ENCODE data around the gene PACSIN2. TPM values are rescaled to one million over a fixed set of nuclear protein-coding genes. Genes with fewer than 3 reads are reported as not detected.

The PACSIN2 gene
- total RNA-seq, 2 experiments from 2014 or later, result 33.5 to 35.7 TPM

DNA sequence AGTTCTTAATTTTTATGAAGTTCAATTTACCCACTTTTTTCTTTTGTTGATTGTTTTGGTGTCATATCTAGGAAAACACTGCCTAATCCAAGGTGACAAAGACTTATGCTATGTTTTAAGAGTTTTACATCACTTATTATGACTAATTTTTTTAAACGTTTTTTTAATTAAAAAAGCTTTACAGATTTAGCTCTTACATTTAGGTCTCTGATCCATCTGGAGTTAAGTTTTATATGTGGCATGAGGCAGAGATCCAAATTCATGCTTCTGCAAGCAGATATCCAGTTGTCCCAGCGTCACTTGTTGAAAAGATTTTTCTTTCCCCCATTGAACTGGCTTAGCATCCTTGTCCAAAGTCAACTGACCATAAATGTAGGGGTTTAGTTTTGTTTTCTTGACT is 72.6 kb downstream of the PACSIN2 start:
- Mint-ChIP-seq H3K27me3 (no peaks in the 10 kb centered on the region), H3K4me1 (ENCODE audit: low read depth) (peaks cover 46% of the 10 kb centered on the region), H3K9me3 (no peaks in the 10 kb centered on the region), H3K4me3 (no peak overlapping the region), H3K36me3 (ENCODE audit: low read depth) (no peaks in the 10 kb centered on the region), H3K27ac (no peak overlapping the region)
- ATAC-seq, result no peak
- ChIA-PET POLR2A (no interaction called here), CTCF (no interaction called here)
- TF ChIP-seq, protein P1, sequence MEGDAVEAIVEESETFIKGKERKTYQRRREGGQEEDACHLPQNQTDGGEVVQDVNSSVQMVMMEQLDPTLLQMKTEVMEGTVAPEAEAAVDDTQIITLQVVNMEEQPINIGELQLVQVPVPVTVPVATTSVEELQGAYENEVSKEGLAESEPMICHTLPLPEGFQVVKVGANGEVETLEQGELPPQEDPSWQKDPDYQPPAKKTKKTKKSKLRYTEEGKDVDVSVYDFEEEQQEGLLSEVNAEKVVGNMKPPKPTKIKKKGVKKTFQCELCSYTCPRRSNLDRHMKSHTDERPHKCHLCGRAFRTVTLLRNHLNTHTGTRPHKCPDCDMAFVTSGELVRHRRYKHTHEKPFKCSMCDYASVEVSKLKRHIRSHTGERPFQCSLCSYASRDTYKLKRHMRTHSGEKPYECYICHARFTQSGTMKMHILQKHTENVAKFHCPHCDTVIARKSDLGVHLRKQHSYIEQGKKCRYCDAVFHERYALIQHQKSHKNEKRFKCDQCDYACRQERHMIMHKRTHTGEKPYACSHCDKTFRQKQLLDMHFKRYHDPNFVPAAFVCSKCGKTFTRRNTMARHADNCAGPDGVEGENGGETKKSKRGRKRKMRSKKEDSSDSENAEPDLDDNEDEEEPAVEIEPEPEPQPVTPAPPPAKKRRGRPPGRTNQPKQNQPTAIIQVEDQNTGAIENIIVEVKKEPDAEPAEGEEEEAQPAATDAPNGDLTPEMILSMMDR (IDR thresholded peaks at IDR 0.05), result no peak
- intact Hi-C loops (cut with micrococcal nuclease), result no loop called here
- DNase-seq, result no peak

DNA sequence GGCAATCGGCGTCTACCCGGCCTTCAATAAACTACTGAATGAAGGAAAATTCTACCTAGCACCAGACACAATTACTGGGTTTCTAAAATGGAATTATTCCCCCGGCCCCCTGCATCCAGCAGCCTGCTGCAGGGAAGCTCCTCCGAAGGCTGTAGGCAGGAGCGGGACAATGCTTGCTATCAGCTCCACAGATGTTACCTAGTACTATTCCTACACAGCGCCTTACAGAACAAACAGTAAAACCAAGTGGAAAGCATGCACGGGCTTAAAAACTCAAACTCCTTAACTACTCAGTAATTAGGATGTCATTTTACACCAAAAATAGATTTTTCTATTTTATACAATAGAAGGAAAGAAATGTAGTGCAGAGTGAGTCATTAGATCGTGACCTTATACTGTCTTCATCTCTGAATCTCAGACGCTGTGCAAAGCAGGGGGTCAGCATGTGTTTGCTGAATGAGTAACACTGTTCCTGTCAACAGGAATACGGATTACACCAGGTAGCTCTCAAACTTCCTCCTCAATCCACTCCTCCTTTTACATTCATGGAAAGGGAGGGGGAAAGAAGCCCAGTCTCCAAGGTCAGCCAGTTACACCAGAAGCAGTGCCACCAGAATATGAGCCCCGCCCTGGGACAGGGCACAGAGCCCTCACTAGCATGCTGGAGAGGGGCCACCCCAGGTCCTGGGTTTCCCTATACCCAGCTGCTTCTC is 74.9 kb downstream of the PACSIN2 start:
- no peak for DNase-seq
- H3K27me3 Mint-ChIP-seq, result no peaks in the 10 kb centered on the region
- POLR2A ChIA-PET, result interaction anchor here (0.9 kb wide), 1 partner anchor 27 kb away, joined by 3 read pairs; no protein-coding TSS in a partner anchor
- TF ChIP-seq, protein P1 (IDR thresholded peaks at IDR 0.05), result no peak
- no peaks in the 10 kb centered on the region for H3K9me3 Mint-ChIP-seq
- intact Hi-C loops (cut with micrococcal nuclease), result no loop called here
- H3K27ac Mint-ChIP-seq, result no peak overlapping the region
- H3K4me1 Mint-ChIP-seq (ENCODE audit: low read depth), result peaks cover 37% of the 10 kb centered on the region
- ATAC-seq, result no peak
- H3K36me3 Mint-ChIP-seq (ENCODE audit: low read depth), result no peaks in the 10 kb centered on the region
- H3K4me3 Mint-ChIP-seq, result no peak overlapping the region
- CTCF ChIA-PET, result no interaction called here

DNA sequence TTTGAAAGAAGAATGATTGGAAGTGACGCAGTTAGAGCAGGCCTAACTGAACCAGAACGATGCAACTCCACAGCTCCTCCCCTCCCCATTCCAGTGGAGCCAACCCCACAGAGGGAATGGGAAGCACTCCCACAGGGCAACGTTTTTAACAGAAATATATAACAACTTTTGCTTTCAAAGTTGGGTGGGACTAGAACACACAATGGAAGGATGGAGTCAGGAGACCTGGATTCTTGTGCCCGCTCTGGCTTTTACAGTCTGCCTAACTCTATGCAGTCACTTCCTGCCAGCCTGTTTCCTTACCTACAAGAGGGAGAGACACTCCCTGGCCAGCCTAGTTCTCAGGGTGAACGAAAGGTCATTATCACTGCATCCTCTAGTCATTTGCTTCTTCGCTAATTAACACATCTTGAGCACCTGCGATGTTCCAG is 75.5 kb downstream of the PACSIN2 start:
- intact Hi-C loops (cut with micrococcal nuclease), result no loop called here
- ATAC-seq, result no peak
- Mint-ChIP-seq H3K4me1 (ENCODE audit: low read depth) (peaks cover 41% of the 10 kb centered on the region), H3K9me3 (no peaks in the 10 kb centered on the region), H3K4me3 (no peak overlapping the region), H3K27ac (no peak overlapping the region), H3K36me3 (ENCODE audit: low read depth) (no peaks in the 10 kb centered on the region), H3K27me3 (no peaks in the 10 kb centered on the region)
- ChIA-PET POLR2A (interaction anchor here (0.9 kb wide), 1 partner anchor 28 kb away, joined by 3 read pairs; no protein-coding TSS in a partner anchor), CTCF (no interaction called here)
- TF ChIP-seq, protein P1 (IDR thresholded peaks at IDR 0.05), result no peak
- no peak for DNase-seq

DNA sequence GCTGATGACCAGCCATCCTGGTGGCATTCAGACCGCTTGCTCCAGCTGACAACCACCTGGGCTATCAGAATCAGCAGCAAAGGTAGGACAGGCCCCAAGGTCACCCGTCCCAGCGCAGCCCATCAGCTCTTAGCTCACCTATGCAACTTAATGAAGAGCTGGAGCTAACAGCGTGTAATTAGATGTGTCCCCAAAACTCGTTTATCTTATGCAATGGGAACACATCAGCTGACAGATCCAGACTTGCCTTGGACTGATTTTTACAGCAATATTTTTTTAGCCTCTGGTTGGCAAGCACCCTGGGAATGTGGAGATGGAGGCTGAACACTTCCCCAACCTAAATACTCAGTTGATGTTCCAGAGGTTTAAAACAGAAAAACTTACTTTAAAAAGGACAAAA is 76.0 kb downstream of the PACSIN2 start:
- Mint-ChIP-seq H3K27ac (no peak overlapping the region), H3K4me3 (no peak overlapping the region), H3K27me3 (no peaks in the 10 kb centered on the region), H3K4me1 (ENCODE audit: low read depth) (peaks cover 46% of the 10 kb centered on the region), H3K36me3 (ENCODE audit: low read depth) (no peaks in the 10 kb centered on the region), H3K9me3 (no peaks in the 10 kb centered on the region)
- intact Hi-C loops (cut with micrococcal nuclease), result no loop called here
- TF ChIP-seq, protein P1 (IDR thresholded peaks at IDR 0.05), result no peak
- no peak for DNase-seq
- no peak for ATAC-seq
- POLR2A ChIA-PET, result no interaction called here
- CTCF ChIA-PET, result no interaction called here

DNA sequence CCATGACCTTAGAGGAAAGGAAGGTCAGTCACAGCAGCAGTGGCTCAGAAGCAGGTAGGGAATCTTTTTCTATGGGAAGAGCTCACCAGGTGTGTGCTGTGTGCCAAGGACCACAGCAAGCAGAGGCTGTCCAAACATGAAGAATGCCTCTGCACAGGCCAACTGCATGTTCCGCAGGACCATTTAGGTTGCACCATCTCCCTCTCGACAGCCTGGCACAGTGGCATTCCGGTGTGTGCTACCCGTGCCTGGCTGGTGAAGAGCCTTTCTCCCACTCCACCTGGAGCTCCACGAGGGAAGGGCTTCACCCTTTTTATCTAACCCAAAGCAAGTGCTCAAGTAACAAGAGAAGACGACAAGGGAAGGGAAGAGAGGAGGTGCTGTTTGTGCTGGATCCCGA is 76.5 kb downstream of the PACSIN2 start:
- POLR2A ChIA-PET, result no interaction called here
- no peaks in the 10 kb centered on the region for H3K36me3 Mint-ChIP-seq (ENCODE audit: low read depth)
- TF ChIP-seq, protein P1 (IDR thresholded peaks at IDR 0.05), result no peak
- H3K4me3 Mint-ChIP-seq, result no peak overlapping the region
- no peak overlapping the region for H3K27ac Mint-ChIP-seq
- intact Hi-C loops (cut with micrococcal nuclease), result no loop called here
- H3K27me3 Mint-ChIP-seq, result no peaks in the 10 kb centered on the region
- CTCF ChIA-PET, result no interaction called here
- DNase-seq (no peak), ATAC-seq (no peak)
- H3K9me3 Mint-ChIP-seq, result no peaks in the 10 kb centered on the region
- H3K4me1 Mint-ChIP-seq (ENCODE audit: low read depth), result peaks cover 51% of the 10 kb centered on the region
